GM18858 (cell line): ENCODE data around the gene CABLES1.
"Not testable (repeated sequence)": the region's sequence is repeated elsewhere in the genome, so short reads cannot be mapped to it uniquely, and the experiment has no call there.

Experiments used
- ATAC-seq: cut with Tn5 transposase; IDR thresholded peaks from one replicate; pipeline ENCODE4 v1.9.1; 2021; ENCODE audit not compliant: unreplicated experiment

CABLES1 gene

GRCh38 chr18:23109163-23109562, 26.1 kb upstream of the CABLES1 start:
- not testable (repeated sequence) for ATAC-seq

GRCh38 chr18:23113576-23113975, 21.7 kb upstream of the CABLES1 start:
- ATAC-seq = no peak

- ATAC-seq = no peak
Measured at GRCh38 chr18:23114171-23114881, 21.0 kb upstream of the CABLES1 start.

- no peak for ATAC-seq
Measured at GRCh38 chr18:23114911-23115310, 20.4 kb upstream of the CABLES1 start.

GRCh38 chr18:23115683-23116096, 19.6 kb upstream of the CABLES1 start:
- no peak for ATAC-seq

- no peak for ATAC-seq
Measured at GRCh38 chr18:23121133-23121532, 14.2 kb upstream of the CABLES1 start.

GRCh38 chr18:23122334-23123229, 12.7 kb upstream of the CABLES1 start:
- no peak for ATAC-seq

GRCh38 chr18:23126376-23127056, 8.8 kb upstream of the CABLES1 start:
- no peak for ATAC-seq

GRCh38 chr18:23127090-23127489, 8.2 kb upstream of the CABLES1 start:
- no peak for ATAC-seq

- ATAC-seq = no peak
Measured at GRCh38 chr18:23129355-23130002, 5.8 kb upstream of the CABLES1 start.

GRCh38 chr18:23131693-23132319, 3.5 kb upstream of the CABLES1 start:
- no peak for ATAC-seq

GRCh38 chr18:23133860-23134779, 1.2 kb upstream of the CABLES1 start:
- ATAC-seq = no peak

GRCh38 chr18:23135550-23136325, 453 bp downstream of the CABLES1 start:
- no peak for ATAC-seq

- ATAC-seq = no peak
Measured at GRCh38 chr18:23136326-23137096, 1.2 kb downstream of the CABLES1 start.

- ATAC-seq = no peak
Measured at GRCh38 chr18:23137097-23137635, 1.9 kb downstream of the CABLES1 start.

GRCh38 chr18:23137788-23138216, 2.5 kb downstream of the CABLES1 start:
- no peak for ATAC-seq

GRCh38 chr18:23138471-23138870, 3.2 kb downstream of the CABLES1 start:
- ATAC-seq = no peak
